AG10803 (cell line): ENCODE measurements around the gene MTA1.
A peak's percentile ranks its signal among the peaks of the same experiment; 100 is the strongest.

ENCODE experiments used
- DNase-seq: peaks from one replicate; pipeline ENCODE4 v3.0.0; 2010; ENCODE audit warnings: low read depth
- H3K4me3 ChIP-seq: 2 replicates; pipeline ENCODE4 v1.5.1; 2011; ENCODE audit warnings: mild to moderate bottlenecking, low read length, control low read depth
- TF ChIP-seq, protein P1 (sequence below): conservative IDR thresholded peaks from 2 replicates; pipeline ENCODE4 v1.5.1; 2011; ENCODE audit warnings: mild to moderate bottlenecking, low read length, control low read depth, inconsistent platforms

Gene MTA1

DNA sequence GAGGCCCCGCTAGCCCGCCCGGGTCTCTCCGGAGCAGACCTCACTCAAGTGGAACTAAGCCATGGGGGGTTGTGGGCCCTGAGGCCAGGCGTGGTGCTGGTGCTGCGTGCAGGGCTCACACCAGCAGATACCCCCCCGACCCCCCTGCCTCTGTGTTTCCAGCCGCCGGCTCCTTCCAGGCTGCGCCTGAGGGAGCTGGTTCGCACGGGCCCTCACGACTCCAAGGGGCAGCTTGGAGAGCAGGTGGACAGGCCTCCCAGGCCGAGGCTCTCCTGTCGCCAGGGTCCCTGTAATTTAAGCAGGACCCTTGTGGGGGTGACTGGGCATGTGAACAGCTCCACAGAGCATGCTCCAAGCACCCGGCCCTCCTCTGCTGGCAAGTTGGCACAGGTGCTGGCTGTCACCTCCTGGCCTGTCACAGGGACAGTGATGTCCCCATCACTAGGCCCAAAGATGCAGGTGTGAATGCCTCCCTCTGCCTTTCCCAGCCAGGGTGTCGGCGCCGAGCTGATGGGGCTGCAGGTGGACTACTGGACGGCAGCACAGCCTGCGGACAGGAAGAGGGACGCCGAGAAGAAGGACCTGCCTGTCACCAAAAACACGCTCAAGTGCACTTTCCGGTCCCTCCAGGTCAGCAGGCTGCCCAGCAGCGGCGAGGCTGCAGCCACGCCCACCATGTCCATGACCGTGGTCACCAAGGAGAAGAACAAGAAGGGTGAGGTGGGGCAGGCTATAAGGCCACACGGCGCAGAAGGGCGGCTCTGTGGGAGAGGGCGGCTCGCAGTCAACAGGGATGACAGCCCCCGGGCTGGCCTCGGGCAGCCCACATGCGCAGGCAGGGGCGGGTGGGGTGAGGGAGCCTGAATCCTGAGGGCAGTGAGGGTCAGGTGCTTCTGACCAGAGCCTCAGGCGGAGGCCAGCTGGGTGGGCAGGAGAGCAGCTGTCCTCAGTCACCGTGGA is 27.2 kb upstream of the MTA1 start:
- H3K4me3 ChIP-seq = no peak overlapping the region

DNA sequence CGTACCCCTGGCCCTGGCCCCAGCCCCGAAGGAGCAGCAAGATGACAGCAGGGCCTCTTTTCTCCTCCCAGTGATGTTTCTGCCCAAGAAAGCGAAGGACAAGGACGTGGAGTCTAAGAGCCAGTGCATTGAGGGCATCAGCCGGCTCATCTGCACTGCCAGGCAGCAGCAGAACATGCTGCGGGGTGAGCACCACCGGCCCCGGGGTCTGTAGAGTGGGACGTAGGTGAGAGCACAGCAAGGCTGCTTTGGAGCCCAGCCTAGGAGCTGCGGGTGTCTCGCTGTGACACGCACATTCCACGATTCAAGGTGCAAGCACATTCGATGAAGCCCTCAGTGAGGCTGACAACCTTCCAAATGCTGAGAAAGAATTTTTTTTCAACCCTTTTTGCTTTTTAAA is 26.5 kb upstream of the MTA1 start:
- no peak overlapping the region for H3K4me3 ChIP-seq
- DNase-seq = no peak
- TF ChIP-seq, protein P1, sequence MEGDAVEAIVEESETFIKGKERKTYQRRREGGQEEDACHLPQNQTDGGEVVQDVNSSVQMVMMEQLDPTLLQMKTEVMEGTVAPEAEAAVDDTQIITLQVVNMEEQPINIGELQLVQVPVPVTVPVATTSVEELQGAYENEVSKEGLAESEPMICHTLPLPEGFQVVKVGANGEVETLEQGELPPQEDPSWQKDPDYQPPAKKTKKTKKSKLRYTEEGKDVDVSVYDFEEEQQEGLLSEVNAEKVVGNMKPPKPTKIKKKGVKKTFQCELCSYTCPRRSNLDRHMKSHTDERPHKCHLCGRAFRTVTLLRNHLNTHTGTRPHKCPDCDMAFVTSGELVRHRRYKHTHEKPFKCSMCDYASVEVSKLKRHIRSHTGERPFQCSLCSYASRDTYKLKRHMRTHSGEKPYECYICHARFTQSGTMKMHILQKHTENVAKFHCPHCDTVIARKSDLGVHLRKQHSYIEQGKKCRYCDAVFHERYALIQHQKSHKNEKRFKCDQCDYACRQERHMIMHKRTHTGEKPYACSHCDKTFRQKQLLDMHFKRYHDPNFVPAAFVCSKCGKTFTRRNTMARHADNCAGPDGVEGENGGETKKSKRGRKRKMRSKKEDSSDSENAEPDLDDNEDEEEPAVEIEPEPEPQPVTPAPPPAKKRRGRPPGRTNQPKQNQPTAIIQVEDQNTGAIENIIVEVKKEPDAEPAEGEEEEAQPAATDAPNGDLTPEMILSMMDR = no peak

More for the DNA sequence above, 27.2 kb upstream of the MTA1 start:
- no peak for DNase-seq
- TF ChIP-seq, protein P1 = no peak

DNA sequence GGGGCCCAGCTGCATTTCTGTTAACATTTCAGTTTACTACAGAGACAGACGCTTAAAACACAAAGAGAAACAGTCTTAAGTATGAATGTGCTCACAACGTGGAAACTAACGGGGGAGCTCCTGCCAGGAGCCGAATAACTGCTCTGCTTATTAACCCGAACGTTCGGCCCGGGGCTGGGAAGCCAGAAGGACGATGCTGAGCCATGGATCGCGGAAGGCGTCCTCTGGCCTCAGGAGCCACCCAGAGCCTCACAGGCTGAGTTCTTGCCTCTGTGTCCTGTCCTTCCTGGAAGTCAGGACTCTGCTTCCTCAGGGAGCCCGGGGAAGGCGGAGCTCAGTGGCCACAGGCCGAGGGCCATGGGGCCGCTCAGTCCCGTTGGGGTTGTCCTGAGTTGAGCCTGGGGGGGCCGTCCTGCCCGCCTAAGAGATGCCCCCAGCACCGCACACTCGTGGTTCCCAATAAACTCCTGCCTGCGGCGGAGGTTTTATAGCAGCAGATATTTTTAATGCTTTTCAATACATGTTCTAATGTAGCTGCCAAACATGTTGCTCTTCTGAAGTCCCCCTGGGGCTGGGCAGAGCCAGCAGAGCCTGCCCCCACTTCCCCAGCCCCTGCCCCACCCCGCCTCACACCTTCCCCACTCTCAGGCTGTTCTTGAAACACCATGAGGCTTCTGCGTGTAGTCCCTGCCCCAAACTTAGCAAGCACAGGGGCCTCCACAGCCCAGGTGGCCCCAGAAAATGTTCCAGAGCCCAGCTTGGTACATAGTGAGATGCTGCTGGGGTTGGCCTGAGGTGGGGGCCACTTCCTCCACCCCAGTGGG is 24.7 kb upstream of the MTA1 start:
- no peak overlapping the region for H3K4me3 ChIP-seq
- no peak for DNase-seq
- TF ChIP-seq, protein P1 = no peak

DNA sequence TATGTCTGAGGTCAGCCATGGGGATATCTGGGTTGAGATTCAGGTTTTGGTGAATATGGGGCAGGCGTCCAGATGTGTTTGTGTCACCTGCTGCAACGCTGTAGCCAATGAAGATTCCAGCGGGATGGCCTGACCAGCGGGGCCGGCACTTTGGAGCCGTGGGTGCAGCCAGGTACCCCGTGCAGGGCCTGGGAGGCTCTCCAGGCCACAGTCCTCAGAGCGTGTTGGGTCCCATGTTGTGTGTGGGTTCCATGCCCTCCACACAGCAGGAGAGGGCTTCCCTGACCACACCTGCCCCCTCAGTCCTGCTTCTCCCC is 24.1 kb upstream of the MTA1 start:
- TF ChIP-seq, protein P1 = no peak
- no peak for DNase-seq
- no peak overlapping the region for H3K4me3 ChIP-seq

DNA sequence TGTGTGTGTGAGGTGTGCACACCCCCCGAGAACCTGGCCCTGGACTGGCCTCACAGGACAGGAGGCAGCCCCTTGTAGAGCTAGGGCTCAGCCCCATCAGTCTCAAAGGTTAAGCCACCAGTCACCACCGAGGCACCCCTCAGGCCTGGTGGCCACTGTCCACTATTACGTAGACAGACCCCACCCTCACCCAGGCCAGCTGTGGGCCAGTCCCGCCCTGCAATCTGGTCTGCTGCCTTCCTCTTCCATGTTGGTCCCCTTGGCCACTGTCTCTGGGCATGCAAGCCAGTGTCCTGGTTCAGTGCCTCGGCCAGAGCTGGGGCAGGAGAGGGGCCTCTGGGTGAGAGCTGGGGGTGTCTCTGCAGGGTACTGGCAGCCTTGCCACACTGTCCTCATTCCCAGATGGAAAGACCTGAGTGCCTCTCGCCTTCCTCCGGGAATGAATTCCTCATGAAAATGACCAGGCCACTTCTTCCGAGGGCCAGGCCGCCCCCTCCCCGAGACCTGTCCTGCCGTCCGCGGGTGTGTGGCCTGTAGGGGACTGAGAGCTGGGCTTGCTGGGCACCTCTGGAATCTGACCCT is 22.2 kb upstream of the MTA1 start:
- H3K4me3 ChIP-seq = peak overlapping the region; percentile 84
- no peak for DNase-seq

DNA sequence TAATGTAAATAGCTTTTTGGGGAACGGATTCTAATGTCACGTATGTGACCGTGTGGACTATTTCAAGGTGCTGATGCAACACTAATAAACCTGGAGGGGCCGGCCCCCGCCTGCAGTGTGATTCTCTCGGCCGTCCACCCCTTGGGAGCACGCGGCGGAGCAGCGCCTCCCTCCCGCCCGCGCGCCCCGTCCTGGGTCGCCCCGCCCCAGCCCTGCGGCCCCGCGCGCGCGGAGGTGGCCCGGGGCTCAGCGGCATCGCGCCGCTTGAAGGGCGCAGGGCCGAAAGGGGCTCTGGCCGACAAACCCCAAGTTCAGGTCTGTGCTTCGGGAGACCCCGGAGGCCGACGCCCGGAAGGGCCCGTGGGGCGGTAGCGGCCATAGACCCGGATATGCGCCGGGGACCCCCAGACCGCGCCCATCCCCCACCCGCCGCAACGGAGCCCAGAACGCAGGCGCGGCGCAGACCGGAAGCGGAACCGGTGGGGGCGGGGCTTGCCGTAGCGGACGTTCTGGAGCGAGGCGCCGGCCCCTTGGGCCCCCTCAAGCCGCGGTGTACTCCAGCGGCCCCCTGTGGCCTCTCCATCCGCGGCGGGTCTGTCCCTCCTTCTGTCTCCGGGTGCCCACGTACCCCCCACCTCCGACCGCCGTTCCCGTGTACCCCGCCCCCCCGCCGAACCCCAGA is 21.4 kb upstream of the MTA1 start, which contains the start of gene TEX22:
Gene TEX22 (plus strand): TSS at position 495 of the 682 bp plus-strand sequence. CDS start 803 bp downstream, outside the sequence.
- peak within 1 kb of the TSS; percentile 84 for H3K4me3 ChIP-seq
- peak; percentile 72 for DNase-seq
- TF ChIP-seq, protein P1 = no peak

More for the DNA sequence above, 22.2 kb upstream of the MTA1 start:
- TF ChIP-seq, protein P1 = no peak
